Fibroblast of skin of right biceps (primary cell): Measurements from ENCODE around the gene SERINC2.
"Not testable (repeated sequence)": the region's sequence is repeated elsewhere in the genome, so short reads cannot be mapped to it uniquely, and the experiment has no call there.

ENCODE experiments used
- DNase-seq: peaks from one replicate; pipeline ENCODE4 v3.0.0-alpha.2; 2013

Gene SERINC2

DNA sequence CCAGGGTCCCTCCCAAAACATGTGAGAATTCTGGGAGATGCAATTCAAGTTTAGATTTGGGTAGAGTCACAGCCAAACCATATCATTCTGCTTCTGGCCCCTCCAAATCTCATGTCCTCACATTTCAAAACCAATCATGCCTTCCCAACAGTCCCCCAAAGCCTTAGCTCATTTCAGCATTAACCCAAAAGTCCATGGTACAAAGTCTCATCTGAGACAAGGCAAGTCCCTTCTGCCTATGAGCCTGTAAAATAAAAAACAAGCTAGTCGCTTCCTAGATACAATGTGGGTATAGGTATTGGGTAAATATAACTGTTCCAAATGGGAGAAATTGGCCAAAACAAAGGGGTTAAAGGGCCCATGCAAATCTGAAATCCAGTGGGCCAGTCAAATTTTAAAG is 59.7 kb downstream of the SERINC2 start:
- DNase-seq: not testable (repeated sequence)

DNA sequence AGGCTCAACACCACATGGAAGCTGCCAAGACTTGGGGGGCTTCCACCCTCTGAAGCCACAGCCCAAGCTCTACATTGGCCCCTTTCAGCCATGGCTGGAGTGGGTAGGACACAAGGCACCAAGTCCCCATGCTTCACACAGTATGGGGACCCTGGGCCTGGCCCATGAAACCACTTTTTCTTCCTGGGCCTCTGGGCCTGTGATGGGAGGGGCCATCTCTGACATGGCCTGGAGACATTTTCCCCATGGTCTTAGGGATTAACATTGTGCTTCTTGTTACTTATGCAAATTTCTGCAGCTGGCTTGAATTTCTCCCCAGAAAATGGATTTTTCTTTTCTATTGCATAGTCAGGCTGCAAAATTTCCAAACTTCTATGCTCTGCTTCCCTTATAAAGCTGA is 60.5 kb downstream of the SERINC2 start:
- not testable (repeated sequence) for DNase-seq

- DNase-seq: not testable (repeated sequence)
Measured at GRCh38 chr1:31474567-31474966, 61.6 kb downstream of the SERINC2 start.

GRCh38 chr1:31476891-31477846 is 64.2 kb downstream of the SERINC2 start:
- DNase-seq: no peak

DNA sequence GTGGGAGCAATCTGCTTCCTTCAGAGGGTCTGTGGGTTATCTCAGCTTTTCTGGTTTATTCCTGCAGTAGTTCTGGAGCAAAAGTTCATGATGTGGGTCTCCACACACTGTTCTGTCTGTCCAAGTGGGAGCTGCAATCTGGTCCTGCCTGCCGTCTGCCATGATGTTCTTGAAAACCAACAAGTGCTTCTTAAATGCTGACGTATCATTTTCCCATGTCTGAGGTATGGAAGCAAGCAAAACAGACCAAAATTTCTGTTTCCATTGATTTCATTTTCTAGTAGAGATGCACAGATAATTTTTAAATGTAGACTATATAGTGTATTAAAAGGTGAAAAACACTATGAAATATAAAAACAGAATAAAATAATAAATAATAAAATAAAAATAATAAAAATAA is 65.2 kb downstream of the SERINC2 start:
- DNase-seq: no peak

DNA sequence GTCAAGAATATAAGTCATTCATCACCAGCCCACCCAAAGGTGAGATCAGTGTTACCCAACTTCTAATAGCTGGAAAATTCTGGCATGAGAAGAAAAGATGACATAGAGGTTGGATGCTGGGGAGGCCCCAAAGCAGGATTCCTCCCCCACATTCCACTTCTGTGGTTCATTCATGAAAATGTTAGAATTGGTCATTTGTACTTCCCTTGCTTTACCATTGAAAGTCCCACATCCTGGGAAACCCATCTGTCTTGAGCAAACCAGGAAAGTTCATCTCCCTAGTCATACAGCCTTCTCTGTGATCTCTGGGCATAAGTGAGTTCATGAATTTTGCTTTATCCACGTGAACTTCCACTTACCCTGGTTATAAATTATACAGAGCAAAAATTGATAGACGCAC is 66.8 kb downstream of the SERINC2 start:
- DNase-seq: peak; percentile 27

DNA sequence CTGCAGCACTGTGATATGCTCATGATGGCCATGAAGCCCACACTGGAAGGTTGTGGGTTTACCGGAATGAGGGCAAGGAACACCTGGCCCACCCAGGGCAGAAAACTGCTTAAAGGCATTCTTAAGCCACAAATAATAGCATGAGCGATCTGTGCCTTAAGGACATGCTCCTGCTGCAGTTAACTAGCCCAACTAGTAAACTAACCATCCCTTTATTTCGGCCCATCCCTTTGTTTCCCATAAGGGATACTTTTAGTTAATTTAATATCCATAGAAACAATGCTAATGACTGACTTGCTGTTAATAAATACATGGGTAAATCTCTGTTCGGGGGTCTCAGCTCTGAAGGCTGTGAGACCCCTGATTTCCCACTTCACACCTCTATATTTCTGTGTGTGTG is 67.4 kb downstream of the SERINC2 start:
- DNase-seq: not testable (repeated sequence)

- no peak for DNase-seq
Measured at GRCh38 chr1:31482482-31483011, 69.5 kb downstream of the SERINC2 start.

- peak; percentile 98 for DNase-seq
Measured at GRCh38 chr1:31483012-31483946, 70.3 kb downstream of the SERINC2 start.
